ENCODE results near the gene MYLK3. TPM values are rescaled to one million over a fixed set of nuclear protein-coding genes. Genes with fewer than 3 reads are reported as not detected.
A peak's percentile ranks its signal among the peaks of the same experiment; 100 is the strongest.
"Not testable (repeated sequence)": the region's sequence is repeated elsewhere in the genome, so short reads cannot be mapped to it uniquely, and the experiment has no call there.

The MYLK3 gene
- total RNA-seq, 2 experiments from 2014 or later, result 0.05 to 0.17 TPM

GRCh38 chr16:46693598-46693997, 54.5 kb downstream of the MYLK3 start:
- no peak for DNase-seq
- CTCF ChIA-PET, result interaction anchor here (0.6 kb wide), 1 partner anchor 133 kb away, joined by 3 read pairs; no protein-coding TSS in a partner anchor
- no peaks in the 10 kb centered on the region for H3K9me3 Mint-ChIP-seq
- H3K27ac Mint-ChIP-seq, result no peak overlapping the region
- intact Hi-C loops (cut with micrococcal nuclease), result no loop called here
- H3K4me3 Mint-ChIP-seq, result no peak overlapping the region
- H3K4me1 Mint-ChIP-seq (ENCODE audit: low read depth), result peaks cover 18% of the 10 kb centered on the region
- H3K27me3 Mint-ChIP-seq (ENCODE audit: low read depth), result no peaks in the 10 kb centered on the region
- peaks cover 50% of the 10 kb centered on the region for H3K36me3 Mint-ChIP-seq (ENCODE audit: low read depth)

GRCh38 chr16:46691726-46692125, 56.4 kb downstream of the MYLK3 start:
- DNase-seq, result no peak
- Mint-ChIP-seq H3K27me3 (ENCODE audit: low read depth) (no peaks in the 10 kb centered on the region), H3K4me1 (ENCODE audit: low read depth) (peaks cover 32% of the 10 kb centered on the region), H3K9me3 (no peaks in the 10 kb centered on the region), H3K36me3 (ENCODE audit: low read depth) (peaks cover 39% of the 10 kb centered on the region), H3K4me3 (no peak overlapping the region), H3K27ac (no peak overlapping the region)
- CTCF ChIA-PET, result interaction anchor here (0.6 to 1.9 kb wide), 3 partner anchors 18 to 235 kb away, joined by 3 to 8 read pairs (median 3); no protein-coding TSS in a partner anchor
- intact Hi-C loops (cut with micrococcal nuclease), result no loop called here

GRCh38 chr16:46690281-46691178, 57.6 kb downstream of the MYLK3 start:
- CTCF ChIA-PET, result interaction anchor here (0.6 to 1.1 kb wide), 5 partner anchors 17 to 449 kb away, joined by 3 to 4 read pairs (median 3); partner anchors contain the start of gene C16orf87
- Mint-ChIP-seq H3K4me3 (no peak overlapping the region), H3K27ac (no peak overlapping the region), H3K27me3 (ENCODE audit: low read depth) (no peaks in the 10 kb centered on the region), H3K36me3 (ENCODE audit: low read depth) (peaks cover 31% of the 10 kb centered on the region), H3K9me3 (no peaks in the 10 kb centered on the region), H3K4me1 (ENCODE audit: low read depth) (peaks cover 38% of the 10 kb centered on the region)
- intact Hi-C loops (cut with micrococcal nuclease), result loop anchor here (1.0 kb wide), 2 partner anchors 136 to 219 kb away; no protein-coding TSS in a partner anchor
- DNase-seq, result no peak

GRCh38 chr16:46689365-46690280, 58.5 kb downstream of the MYLK3 start, which contains the start of gene ORC6:
Gene ORC6, plus strand, starts transcription at chr16:46689659. Its CDS starts 47 bp downstream, at chr16:46689706.
- intact Hi-C loops (cut with micrococcal nuclease), result loop anchor here (1.0 to 10.0 kb wide), 12 partner anchors 69 to 1919 kb away; partner anchors contain the start of genes C16orf87, DNAJA2, GPT2 and ITFG1
- Mint-ChIP-seq H3K36me3 (ENCODE audit: low read depth) (peaks cover 22% of the 10 kb centered on the region), H3K27ac (peak within 1 kb of the TSS; percentile 64), H3K4me1 (ENCODE audit: low read depth) (peaks cover 47% of the 10 kb centered on the region), H3K27me3 (ENCODE audit: low read depth) (no peaks in the 10 kb centered on the region), H3K4me3 (no peak within 1 kb of the TSS), H3K9me3 (no peaks in the 10 kb centered on the region)
- CTCF ChIA-PET, result interaction anchor here (0.6 to 1.1 kb wide), 5 partner anchors 16 to 159 kb away, joined by 3 to 4 read pairs (median 3); partner anchors contain the start of gene C16orf87
- DNase-seq, result peak; percentile 98

GRCh38 chr16:46688654-46689364, 59.3 kb downstream of the MYLK3 start, which contains the start of gene VPS35:
Gene VPS35, minus strand, starts transcription at chr16:46689178. Its CDS starts 45 bp downstream, at chr16:46689133.
- CTCF ChIA-PET, result interaction anchor here (0.8 kb wide), 1 partner anchor 34 kb away, joined by 4 read pairs; no protein-coding TSS in a partner anchor
- Mint-ChIP-seq H3K27ac (peak within 1 kb of the TSS; percentile 64), H3K4me1 (ENCODE audit: low read depth) (peaks cover 49% of the 10 kb centered on the region), H3K36me3 (ENCODE audit: low read depth) (peaks cover 20% of the 10 kb centered on the region), H3K9me3 (no peaks in the 10 kb centered on the region), H3K27me3 (ENCODE audit: low read depth) (no peaks in the 10 kb centered on the region), H3K4me3 (no peak within 1 kb of the TSS)
- DNase-seq, result peak; percentile 100
- intact Hi-C loops (cut with micrococcal nuclease), result loop anchor here (1.0 to 10.0 kb wide), 10 partner anchors 68 to 1920 kb away; partner anchors contain the start of genes C16orf87, DNAJA2, GPT2 and ITFG1

- CTCF ChIA-PET, result no interaction called here
- intact Hi-C loops (cut with micrococcal nuclease), result loop anchor here (2.0 to 10.0 kb wide), 5 partner anchors 67 to 1921 kb away; partner anchors contain the start of genes ITFG1, NETO2, PHKB and SHCBP1
- H3K27me3 Mint-ChIP-seq (ENCODE audit: low read depth), result no peaks in the 10 kb centered on the region
- peaks cover 55% of the 10 kb centered on the region for H3K4me1 Mint-ChIP-seq (ENCODE audit: low read depth)
- H3K4me3 Mint-ChIP-seq, result no peak overlapping the region
- H3K36me3 Mint-ChIP-seq (ENCODE audit: low read depth), result peaks cover 16% of the 10 kb centered on the region
- H3K9me3 Mint-ChIP-seq, result no peaks in the 10 kb centered on the region
- DNase-seq, result no peak
- H3K27ac Mint-ChIP-seq, result peak overlapping the region; percentile 64
These were observed 60.0 kb downstream of the MYLK3 start for GRCh38 chr16:46688101-46688653.

- H3K27ac Mint-ChIP-seq, result no peak overlapping the region
- peaks cover 11% of the 10 kb centered on the region for H3K36me3 Mint-ChIP-seq (ENCODE audit: low read depth)
- DNase-seq, result no peak
- intact Hi-C loops (cut with micrococcal nuclease), result loop anchor here (10.0 kb wide), 2 partner anchors 457 to 777 kb away; partner anchors contain the start of genes ITFG1, NETO2 and PHKB
- H3K4me3 Mint-ChIP-seq, result no peak overlapping the region
- CTCF ChIA-PET, result interaction anchor here (1.7 kb wide), 1 partner anchor 10 kb away, joined by 9 read pairs; no protein-coding TSS in a partner anchor
- H3K27me3 Mint-ChIP-seq (ENCODE audit: low read depth), result no peaks in the 10 kb centered on the region
- no peaks in the 10 kb centered on the region for H3K9me3 Mint-ChIP-seq
- H3K4me1 Mint-ChIP-seq (ENCODE audit: low read depth), result peaks cover 58% of the 10 kb centered on the region
These were observed 60.7 kb downstream of the MYLK3 start for GRCh38 chr16:46687486-46687885.

GRCh38 chr16:46686815-46687473, 61.2 kb downstream of the MYLK3 start:
- peaks cover 58% of the 10 kb centered on the region for H3K4me1 Mint-ChIP-seq (ENCODE audit: low read depth)

GRCh38 chr16:46681867-46682266, 66.3 kb downstream of the MYLK3 start:
- peaks cover 29% of the 10 kb centered on the region for H3K4me1 Mint-ChIP-seq (ENCODE audit: low read depth)
- CTCF ChIA-PET, result interaction anchor here (1.1 to 3.5 kb wide), 2 partner anchors 7 to 11 kb away, joined by 3 to 22 read pairs; no protein-coding TSS in a partner anchor
- H3K4me3 Mint-ChIP-seq; DNase-seq; H3K27me3 Mint-ChIP-seq (ENCODE audit: low read depth); H3K9me3 Mint-ChIP-seq; H3K27ac Mint-ChIP-seq; H3K36me3 Mint-ChIP-seq (ENCODE audit: low read depth): not testable (repeated sequence)
- intact Hi-C loops (cut with micrococcal nuclease), result loop anchor here (10.0 kb wide), 2 partner anchors 463 to 783 kb away; partner anchors contain the start of genes ITFG1, NETO2 and PHKB

More at GRCh38 chr16:46686815-46687473, 61.2 kb downstream of the MYLK3 start:
- intact Hi-C loops (cut with micrococcal nuclease), result loop anchor here (10.0 kb wide), 2 partner anchors 458 to 778 kb away; partner anchors contain the start of genes ITFG1, NETO2 and PHKB
- H3K27me3 Mint-ChIP-seq (ENCODE audit: low read depth), result no peaks in the 10 kb centered on the region
- no peaks in the 10 kb centered on the region for H3K9me3 Mint-ChIP-seq
- no peak overlapping the region for H3K4me3 Mint-ChIP-seq
- H3K27ac Mint-ChIP-seq, result no peak overlapping the region
- H3K36me3 Mint-ChIP-seq (ENCODE audit: low read depth), result peaks cover 7% of the 10 kb centered on the region
- no peak for DNase-seq
- CTCF ChIA-PET, result interaction anchor here (0.6 to 1.7 kb wide), 3 partner anchors 10 to 223 kb away, joined by 3 to 9 read pairs (median 3); no protein-coding TSS in a partner anchor

- CTCF ChIA-PET, result interaction anchor here (1.4 to 2.6 kb wide), 2 partner anchors 9 to 251 kb away, joined by 4 to 9 read pairs; no protein-coding TSS in a partner anchor
- H3K27me3 Mint-ChIP-seq (ENCODE audit: low read depth); H3K4me3 Mint-ChIP-seq; H3K4me1 Mint-ChIP-seq (ENCODE audit: low read depth); H3K9me3 Mint-ChIP-seq; H3K27ac Mint-ChIP-seq; DNase-seq; intact Hi-C loops (cut with micrococcal nuclease): not testable (repeated sequence)
- peaks cover 22% of the 10 kb centered on the region for H3K36me3 Mint-ChIP-seq (ENCODE audit: low read depth)
These were observed 70.2 kb downstream of the MYLK3 start for GRCh38 chr16:46677943-46678342.

All from activated naive CD4-positive, alpha-beta T cell treated with anti-CD3 and anti-CD28 coated beads for 36 hours (primary cell).